Activated naive CD4-positive, alpha-beta T cell (primary cell): ENCODE results near the gene SLC30A9.

ENCODE experiments used
- DNase-seq, 4 experiments: peaks; one replicate each; lab custom pipeline; 2025; lab: John Stamatoyannopoulos, UW

The SLC30A9 gene

DNA sequence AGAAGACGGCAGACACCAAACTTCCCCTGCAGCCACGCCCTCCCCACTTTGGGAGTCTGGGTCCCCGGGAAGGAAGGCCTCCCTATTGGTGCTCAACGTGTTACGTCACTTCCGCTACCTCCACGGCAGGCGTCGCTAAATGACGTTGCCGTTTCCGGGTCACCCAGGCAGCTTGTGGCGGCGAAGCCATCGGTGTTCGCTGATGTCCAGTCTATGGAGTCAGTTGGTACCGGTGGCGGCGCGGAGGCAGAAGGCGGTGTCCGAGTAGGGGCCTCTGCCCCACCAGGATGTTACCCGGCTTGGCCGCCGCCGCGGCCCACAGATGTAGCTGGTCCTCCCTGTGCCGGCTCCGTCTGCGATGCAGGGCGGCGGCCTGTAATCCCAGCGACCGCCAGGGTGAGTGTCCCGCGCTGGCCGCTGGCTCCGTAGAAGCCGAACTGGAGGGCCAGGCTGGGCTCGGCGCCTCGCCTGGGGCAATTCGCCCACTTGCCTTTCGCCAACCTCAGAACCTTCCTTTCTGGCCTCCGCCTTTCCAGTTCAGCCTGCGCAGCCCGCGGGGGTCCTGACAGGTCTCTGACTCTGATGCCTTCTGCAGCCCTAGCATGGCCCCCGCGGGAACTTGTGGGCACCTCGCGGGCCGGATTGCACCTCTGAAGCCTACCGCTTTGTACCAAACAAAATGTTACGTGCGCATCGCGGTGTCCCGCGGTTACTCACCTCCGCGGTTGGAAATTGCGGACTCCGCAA lies at the start of gene SLC30A9:
Gene SLC30A9, plus strand, starts transcription at position 166 of the 747 bp plus-strand sequence. Its CDS starts 122 bp downstream, at position 288.
- DNase-seq: peak; percentile 69 to 81 (median 74)

DNA sequence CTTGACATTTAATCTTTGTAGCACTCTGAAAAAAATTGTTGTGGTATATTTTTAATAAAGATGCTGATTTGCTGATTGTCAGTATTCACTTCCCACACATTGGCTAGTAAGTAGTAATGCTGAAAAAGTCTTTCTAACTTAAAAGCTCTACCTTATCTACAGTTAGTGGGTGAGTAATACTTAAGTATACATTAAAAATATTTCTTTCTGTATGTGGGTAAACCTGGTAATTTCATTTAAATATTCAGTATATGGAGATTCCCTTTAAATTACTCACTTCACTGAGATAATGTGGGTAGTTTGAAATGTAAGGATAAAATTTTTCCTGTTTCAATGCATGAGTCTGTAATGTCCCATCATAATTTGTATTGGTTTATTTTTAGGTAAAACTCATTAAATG lies 49.5 kb upstream of the SLC30A9 start:
- no peak for DNase-seq

DNA sequence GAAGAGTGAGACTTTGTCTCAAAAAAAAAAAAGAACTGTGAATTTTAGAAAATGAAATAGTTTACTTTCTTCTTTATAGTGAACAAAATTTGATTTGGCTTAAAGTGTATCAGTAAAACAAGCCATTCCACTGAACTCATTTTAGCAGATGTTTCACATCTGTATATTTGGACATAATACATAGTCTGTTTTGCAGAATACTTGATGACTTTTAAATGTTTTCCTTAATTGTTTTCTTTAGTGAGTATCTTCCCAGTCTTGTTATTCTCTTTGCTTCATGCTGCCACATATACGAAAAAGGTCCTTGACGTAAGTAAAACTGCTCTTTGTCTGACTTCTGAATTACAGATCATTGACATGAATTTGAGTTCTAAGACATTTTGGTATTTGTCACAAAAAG lies 46.8 kb upstream of the SLC30A9 start:
- DNase-seq: no peak

DNA sequence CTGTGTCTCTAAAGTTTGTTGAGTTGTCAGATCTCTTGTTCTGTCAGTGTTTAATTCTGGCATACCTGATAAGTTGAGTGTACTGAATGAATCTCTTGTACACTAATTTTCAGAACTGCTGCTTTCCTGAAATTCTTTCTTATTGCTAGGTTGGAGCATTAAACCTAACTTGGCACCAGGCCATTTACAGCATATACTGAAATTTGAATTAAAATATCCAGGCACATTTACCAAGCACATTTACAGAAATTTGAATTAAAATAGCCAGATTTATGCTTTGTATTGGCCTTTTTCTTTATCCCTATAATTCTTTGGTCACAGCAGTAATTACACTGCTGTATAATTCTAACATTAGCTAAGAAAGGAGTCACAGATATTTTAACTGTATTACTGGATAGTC lies 46.2 kb upstream of the SLC30A9 start:
- no peak for DNase-seq

DNA sequence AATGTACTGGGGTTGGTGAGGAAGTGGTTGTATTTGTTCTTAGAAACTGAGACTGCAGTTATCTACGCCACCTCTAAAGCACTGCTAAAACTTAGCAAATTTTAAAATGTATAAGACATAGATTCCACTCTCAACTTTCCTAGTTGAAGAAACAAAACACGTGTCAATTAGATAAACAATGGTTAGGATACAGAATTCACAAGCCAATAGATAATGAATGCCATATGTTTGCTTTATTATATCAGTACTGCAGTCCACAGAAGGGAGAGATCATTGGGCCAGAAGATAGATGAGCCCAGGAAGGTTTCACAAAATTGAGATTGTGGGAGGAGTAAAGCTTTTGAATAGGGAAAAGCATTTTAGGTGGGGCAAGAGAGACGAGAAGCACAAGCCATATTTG lies 40.8 kb upstream of the SLC30A9 start:
- no peak for DNase-seq

DNA sequence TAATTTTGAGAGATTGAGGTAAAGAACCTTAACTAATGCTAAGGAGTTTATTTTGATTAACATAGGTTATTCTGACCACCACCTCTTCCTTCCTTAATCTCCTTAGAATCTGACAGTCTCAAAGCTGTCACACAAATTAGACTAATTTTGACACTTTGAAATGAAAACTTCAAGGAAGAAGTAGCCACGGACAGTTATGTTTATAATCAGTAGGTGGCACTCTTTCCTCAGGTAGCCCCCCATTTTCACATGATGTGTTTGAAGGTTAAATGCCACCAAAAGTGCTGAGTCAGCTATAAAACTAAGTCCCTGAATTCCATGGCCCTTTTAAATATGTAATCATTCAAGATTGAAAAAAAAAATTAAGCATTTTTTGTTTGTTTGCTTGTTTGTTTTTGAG lies 32.7 kb upstream of the SLC30A9 start:
- DNase-seq: no peak

DNA sequence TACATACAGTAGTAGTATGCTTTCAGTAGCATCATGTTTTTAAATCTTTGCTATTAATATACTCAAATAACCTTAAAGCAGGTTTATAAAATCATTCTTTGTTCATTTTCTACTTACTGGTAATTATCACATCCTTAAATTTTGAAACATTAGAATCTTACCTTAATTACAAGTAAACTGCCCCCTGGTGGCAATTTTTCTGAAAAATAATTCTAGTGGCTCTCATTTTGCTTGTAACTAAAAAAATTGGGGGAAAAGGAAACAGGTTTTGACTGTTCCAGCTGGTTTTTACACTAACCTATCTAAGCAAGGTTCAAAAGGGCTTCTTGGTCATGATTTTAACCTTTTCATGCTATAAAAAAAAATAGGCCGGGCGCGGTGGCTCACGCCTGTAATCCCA lies 27.2 kb upstream of the SLC30A9 start:
- no peak for DNase-seq

DNA sequence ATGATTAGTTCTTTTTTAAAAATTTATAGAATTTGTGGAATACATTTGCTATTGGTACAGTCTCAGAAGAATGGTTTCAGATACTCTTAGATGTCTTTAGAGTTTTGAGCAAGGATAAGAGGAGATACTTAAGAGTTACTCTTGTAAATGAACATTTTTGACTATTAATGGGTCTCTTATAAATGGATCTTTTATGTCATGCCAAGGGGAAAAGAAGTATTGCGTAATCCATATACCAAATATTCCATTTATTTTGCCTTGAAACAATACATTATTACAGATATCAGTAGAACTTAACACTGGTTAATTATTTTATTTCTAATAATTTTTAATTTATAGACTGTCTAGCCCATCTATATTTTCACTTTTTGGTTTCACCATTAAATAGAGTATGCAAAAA lies 25.9 kb upstream of the SLC30A9 start:
- DNase-seq: no peak

DNA sequence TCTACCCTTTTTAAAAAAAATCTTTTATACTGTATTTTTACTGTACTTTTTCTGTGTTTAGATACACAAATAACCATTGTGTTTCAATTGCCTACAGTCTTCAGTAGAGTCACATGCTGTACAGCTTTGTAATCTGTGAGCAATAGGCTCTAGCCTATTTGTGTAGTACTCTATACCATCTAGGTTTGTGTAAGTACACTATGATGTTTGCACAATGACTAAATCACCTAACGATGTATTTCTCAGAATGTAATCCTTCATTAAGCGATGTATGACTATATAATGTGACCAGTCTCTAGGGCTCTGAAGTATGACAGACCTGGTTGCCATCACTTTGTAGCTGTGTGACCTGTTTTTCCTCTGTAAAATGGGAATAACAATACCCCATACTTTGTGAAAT lies 22.9 kb upstream of the SLC30A9 start:
- no peak for DNase-seq

DNA sequence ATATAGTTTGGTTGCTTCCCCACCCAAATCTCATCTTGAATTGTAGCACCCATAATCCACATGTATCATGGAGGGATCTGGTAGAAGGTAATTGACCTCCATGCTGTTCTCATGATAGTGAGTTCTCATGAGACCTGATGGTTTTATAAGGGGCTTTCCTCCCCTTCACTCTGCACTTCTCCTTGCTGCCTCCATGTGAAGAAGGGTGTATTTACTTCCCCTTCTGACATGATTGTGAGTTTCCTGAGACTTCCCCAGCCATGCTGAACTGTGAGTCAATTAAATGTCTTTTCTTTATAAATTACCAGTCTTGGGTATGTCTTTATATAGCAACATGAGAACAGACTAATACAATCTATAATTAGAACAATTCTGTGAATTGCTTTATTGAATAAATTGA lies 20.7 kb upstream of the SLC30A9 start:
- DNase-seq: no peak

DNA sequence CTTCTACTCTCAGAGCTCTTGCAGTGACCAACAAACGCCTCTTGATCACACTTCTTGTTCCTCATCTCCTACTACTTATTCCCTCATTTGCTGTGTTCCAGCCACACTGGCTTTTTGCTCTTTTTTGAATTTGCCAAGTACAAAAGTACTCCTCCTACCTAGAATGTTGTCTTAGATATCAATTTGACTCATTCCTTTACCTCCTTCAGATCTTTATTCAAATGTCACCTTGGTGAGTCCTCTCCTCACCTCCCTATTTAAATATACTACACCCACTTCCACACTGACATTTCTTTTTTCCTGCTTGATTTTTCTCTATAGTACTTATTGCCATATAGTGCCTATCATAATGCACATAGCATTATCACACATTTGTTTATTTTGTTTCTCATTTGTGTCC lies 15.0 kb upstream of the SLC30A9 start:
- no peak for DNase-seq

DNA sequence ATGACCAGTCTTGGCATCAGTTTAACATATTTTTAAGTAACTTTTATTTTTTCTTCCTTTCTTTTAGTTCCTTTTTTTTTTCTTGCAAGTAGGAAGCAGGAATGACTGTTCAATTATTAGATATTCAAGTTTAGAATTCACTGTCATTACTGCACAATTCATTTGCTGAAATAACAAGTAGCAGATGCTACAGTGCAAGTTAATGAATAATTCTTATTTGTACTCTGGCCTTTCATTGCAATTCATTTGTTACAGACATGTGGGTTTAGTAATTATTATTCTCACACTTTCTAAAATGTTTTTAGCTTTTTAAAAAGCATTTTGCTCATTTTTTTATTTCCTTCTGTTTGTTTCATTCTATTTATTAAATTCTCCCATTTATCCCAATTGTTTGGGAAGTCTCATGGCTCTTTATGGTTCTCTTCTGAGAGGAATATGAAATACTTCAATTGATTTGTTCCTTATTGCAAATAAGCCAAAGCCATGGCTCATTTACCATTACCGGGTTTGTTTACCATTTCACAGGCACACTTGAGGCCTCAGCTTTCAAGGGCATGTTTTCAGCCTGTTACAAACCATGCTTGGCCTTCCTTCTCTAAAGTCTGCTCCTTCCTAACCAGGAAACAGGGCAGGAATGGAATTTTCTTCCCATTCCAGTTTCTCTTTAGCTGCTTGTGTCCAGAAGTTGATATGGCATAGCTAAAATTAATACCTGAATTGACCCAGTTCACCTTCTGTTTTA lies 13.4 kb upstream of the SLC30A9 start:
- no peak for DNase-seq

DNA sequence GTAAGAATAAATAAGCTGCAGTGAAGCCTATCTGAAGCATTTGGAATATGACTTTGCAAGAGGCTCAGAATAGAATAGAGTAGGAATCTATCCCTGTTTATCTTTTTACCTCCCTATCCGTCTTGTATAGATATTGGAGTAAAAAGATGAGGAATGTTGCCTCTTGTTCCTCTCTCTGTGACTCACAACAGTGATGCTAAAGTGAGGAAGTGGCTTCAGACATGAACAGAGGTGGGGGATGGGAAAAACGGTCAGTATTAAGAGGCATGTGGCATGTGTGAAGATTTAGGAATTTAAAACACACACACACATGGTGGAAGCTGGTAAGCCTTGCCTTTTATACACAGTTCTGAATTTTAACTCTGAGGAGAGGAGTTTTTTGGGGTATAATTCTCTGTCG lies 12.6 kb upstream of the SLC30A9 start:
- DNase-seq: no peak

DNA sequence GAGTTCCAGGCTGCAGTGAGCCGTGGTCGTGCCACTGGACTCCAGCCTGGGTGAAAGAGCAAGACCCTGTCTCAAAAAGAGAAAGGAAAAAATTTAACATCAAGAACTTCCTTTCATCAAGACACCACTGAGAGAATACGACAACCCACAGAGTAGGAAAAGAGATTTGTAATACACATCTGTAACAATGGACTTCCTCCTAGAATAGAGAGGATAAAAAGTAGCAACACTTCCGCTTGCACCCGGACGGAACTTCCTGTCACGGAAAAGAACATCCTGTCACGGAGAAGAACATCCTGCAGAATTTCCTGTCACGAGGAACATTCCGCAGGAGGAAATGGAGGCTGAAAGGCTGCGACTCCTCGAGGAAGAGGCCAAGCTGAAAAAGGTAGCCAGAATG lies 8.9 kb upstream of the SLC30A9 start, which contains the start of gene DCAF4L1:
Gene DCAF4L1, plus strand, starts transcription at position 301 of the 400 bp plus-strand sequence. Its CDS starts 37 bp downstream, at position 338.
- no peak for DNase-seq

DNA sequence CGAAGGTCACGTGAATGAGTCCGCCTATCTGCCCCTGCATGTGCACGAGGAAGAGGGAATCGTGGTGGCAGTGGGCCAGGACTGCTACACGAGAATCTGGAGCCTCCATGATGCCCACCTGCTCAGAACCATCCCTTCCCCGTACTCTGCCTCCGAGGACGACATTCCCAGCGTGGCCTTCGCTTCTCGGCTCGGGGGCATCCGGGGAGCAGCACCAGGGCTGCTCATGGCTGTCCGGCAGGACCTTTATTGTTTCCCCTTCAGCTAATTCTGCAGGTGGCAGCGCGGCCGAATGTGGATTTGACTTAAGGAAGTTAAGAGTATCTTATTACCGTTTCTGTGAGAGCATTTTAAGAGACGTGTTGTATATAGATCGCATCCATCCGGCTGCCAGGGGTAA lies 7.6 kb upstream of the SLC30A9 start:
- DNase-seq: no peak

DNA sequence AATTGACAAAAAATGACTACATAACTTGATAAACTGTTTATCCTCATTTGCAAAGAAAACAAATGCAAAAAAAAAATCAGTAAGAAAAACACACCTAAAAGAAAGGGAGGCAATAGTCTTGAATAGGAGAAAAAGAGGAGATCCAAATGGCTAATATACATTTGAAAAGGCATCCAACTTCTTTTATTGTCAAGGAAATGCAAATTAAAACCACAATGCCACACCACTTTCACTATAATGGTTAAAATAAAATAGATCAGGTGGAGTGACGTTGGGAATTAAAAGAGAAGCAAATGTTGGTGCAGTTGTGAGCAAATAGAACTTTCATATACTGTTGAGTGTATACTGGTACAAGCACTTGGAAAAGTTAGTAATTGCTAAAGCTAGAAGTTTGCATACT lies 5.2 kb upstream of the SLC30A9 start:
- no peak for DNase-seq

DNA sequence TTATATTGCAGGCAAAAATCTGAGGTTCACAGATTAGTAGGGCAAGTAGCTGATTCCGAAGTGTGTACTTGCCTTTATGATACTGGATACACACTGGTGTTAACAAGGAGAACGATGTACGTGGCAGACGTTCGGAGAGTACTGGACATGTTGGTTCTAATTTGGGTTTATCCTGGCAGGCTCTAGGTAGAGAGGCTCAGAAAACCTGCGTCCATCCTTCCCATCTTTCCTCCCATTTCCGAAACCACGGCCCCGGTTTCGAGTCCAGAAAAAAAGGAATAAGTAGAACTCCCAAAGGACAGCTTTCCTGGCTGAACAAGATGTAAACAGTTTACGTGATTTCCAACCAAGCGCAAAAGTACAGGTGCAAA lies 351 bp upstream of the SLC30A9 start:
- no peak for DNase-seq

DNA sequence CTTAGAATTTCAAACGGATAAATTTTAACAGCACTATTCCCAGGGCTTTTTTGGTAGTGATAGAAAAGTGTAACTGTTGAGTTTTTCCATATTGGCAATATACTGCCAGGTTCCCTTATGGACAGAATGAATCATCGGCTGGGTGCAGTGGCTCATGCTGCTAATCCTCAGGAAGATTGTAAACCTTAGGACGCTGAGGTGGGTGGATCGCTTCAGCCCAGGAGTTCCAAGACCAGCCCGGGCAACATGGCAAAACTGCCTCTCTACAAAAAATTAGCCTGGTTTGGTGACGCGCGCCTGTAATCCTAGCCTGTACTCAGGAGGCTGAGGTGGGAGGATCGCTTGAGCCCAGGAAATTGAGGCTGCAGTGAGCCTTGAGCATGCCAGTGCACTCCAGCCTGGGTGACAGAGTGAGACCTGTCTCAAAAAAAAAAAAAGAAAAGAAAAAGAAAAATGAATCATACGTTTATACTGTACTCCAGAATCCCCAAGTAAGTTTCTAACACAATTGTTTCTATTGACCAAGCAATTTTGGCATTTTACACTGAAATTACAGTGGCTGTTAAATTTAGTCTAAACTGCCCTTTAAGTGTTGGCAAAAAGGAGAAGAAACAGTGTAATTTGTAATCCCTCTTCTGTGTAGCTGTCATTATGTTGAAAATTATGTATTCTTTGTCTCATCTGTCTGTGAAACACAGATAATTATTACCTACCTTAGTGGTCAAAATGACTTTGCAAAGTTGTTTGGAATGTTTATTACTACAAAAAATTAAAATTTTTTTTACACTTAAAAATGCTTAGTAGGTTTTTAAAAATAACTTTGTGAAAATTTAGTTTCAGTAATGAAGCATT lies 1.8 kb downstream of the SLC30A9 start:
- DNase-seq: no peak

DNA sequence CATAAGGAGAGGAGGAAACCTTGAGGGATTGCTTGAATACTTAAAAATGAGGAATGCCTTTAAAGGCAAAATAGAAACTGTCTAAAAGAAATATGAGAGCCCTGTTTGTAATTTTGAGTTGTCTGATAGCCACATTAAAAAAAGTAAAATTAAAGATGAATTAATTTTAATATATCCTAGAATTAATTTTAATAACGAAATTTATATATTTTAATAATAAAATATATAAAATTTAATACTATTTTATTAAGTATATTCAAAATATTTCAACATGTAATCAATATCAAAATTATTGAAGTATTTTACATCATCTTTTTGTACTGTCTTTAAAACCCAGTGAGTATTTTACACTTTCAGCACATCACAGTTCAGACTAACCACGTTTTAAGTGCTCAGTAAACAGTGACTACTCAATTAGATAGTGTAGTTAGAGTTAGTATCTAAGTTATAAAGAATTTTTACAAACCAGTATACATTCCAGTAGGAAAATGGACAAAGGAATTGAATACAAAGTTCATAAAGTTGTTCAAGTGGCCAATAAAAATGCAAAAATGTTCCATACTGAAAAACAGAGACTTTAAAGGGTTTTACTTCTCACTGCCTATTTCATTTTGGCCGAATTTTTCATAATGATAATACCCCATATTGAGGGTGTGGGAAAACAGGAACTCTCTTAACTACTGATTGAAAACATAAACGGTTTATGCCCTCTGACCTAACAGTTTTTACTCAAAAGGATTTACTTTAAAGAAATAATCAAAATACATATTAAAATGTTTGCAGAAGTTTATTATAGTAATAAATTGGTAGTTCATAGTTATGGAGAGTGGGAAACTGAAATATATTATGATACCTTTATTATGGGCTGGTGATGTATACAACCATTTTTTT lies 2.9 kb downstream of the SLC30A9 start:
- DNase-seq: no peak

DNA sequence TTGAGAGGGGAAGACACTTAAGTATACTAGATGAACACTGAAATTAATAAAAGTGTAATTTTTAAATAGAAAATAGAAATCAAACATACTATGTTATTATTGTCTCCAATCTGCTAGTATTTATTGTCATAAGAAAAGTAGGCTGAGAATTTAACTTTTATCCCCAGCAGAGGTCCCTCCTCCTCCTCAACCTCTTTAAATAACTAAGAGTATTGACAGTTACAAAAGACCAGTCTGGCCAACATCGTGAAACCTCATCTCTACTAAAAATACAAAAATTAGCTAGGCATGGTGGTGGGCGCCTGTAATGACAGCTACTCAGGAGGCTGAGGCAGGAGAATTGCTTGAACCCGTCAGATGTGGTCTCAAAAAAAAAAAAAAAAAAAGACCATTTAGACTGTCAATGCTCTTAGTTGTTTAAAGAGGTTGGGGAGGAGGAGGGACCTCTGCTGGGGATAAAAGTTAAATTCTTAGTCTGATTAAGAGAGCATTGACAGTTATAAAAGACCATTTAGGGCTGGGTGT lies 4.2 kb downstream of the SLC30A9 start:
- DNase-seq: no peak

DNA sequence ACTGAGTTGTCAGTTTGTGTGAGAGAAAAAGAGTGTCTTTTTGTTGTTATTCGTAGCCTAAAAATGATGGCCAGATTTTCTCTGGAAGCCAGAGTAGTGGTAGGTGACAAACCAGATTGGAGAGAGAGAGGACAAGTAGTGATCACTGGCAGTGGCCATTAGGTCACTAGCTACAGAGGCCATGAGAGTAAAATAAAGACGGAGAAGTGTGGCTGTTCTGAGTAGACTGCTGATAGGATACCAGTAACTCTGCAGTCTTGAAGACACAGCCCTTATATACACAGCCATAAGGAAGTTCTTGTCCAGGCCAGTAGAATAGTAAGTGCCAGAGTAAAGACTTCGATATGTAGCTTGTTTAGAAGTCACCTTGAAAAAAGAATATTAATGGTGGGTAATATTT lies 7.7 kb downstream of the SLC30A9 start:
- DNase-seq: no peak
